KMS-11 (cell line): ENCODE measurements around the gene PTPDC1.

Experiments
- H2AFZ ChIP-seq: fragments of 200-600 bp; sonication (generic); 2 replicates; pipeline ENCODE4 v1.6.1; 2016; ENCODE audit warnings: antibody characterized with exemption, mixed run types, low read depth
- H3K27ac ChIP-seq: fragments of 200-600 bp; sonication (generic); 2 replicates; pipeline ENCODE4 v1.6.1; 2016; ENCODE audit warnings: mild to moderate bottlenecking, mixed run types
- H3K27me3 ChIP-seq: fragments of 200-600 bp; sonication (generic); 2 replicates; pipeline ENCODE4 v1.6.1; 2017; ENCODE audit warnings: mild to moderate bottlenecking, low read depth, mixed run types, moderate library complexity; ENCODE audit not compliant: insufficient read depth
- H3K36me3 ChIP-seq: fragments of 200-600 bp; sonication (generic); 2 replicates; pipeline ENCODE4 v1.6.1; 2017; ENCODE audit warnings: mild to moderate bottlenecking, mixed run types; ENCODE audit not compliant: insufficient read depth
- H3K4me1 ChIP-seq: fragments of 200-600 bp; sonication (generic); 2 replicates; pipeline ENCODE4 v1.6.1; 2016; ENCODE audit warnings: mild to moderate bottlenecking, low read depth, mixed run types; ENCODE audit not compliant: poor library complexity, severe bottlenecking
- H3K4me2 ChIP-seq: fragments of 200-600 bp; sonication (generic); 2 replicates; pipeline ENCODE4 v1.7.0; 2016; ENCODE audit warnings: mild to moderate bottlenecking, mixed run types
- H3K4me3 ChIP-seq: fragments of 200-600 bp; sonication (generic); IDR thresholded peaks from 2 replicates; pipeline ENCODE4 v1.6.1; 2017; ENCODE audit warnings: low read depth, low read length, mixed read lengths; ENCODE audit not compliant: insufficient read depth
- H3K79me2 ChIP-seq: fragments of 200-600 bp; sonication (generic); 2 replicates; pipeline ENCODE4 v1.6.1; 2016; ENCODE audit warnings: low read depth, mixed run types; ENCODE audit not compliant: insufficient read depth
- H3K9ac ChIP-seq: fragments of 200-600 bp; sonication (generic); 2 replicates; pipeline ENCODE4 v1.6.1; 2016; ENCODE audit warnings: mild to moderate bottlenecking, mixed run types
- H4K20me1 ChIP-seq: fragments of 200-600 bp; sonication (generic); 2 replicates; pipeline ENCODE4 v1.6.1; 2016; ENCODE audit warnings: mild to moderate bottlenecking, mixed run types; ENCODE audit not compliant: insufficient read depth
- CTCF ChIP-seq: fragments of 200-600 bp; sonication (generic); conservative IDR thresholded peaks from 2 replicates; pipeline ENCODE4 v1.6.1; 2017; ENCODE audit warnings: low read depth, mild to moderate bottlenecking, antibody characterized with exemption, low read length, moderate library complexity, mixed read lengths

PTPDC1 gene

GRCh38 chr9:94084314-94084713 lies at the start of gene PTPDC1:
PTPDC1 (plus strand) TSS chr9:94084464; CDS start chr9:94084531, 67 bp downstream.
- H3K27me3 ChIP-seq, result no peaks in the 10 kb centered on the region
- H3K9ac ChIP-seq, result no peak within 1 kb of the TSS
- no peaks in the 10 kb centered on the region for H4K20me1 ChIP-seq
- no peaks in the 10 kb centered on the region for H3K79me2 ChIP-seq
- no peak within 1 kb of the TSS for H2AFZ ChIP-seq
- H3K4me3 ChIP-seq, result no peak within 1 kb of the TSS
- no peak within 1 kb of the TSS for H3K27ac ChIP-seq
- H3K4me2 ChIP-seq, result no peak within 1 kb of the TSS
- no peaks in the 10 kb centered on the region for H3K36me3 ChIP-seq
- no peak for TF ChIP-seq CTCF
- no peaks in the 10 kb centered on the region for H3K4me1 ChIP-seq

- Histone ChIP-seq H3K27ac (no peak overlapping the region), H3K4me1 (peaks cover 3% of the 10 kb centered on the region), H3K4me3 (no peak overlapping the region), H3K4me2 (no peak overlapping the region), H4K20me1 (no peaks in the 10 kb centered on the region), H3K9ac (no peak overlapping the region), H2AFZ (no peak overlapping the region), H3K27me3 (no peaks in the 10 kb centered on the region), H3K79me2 (no peaks in the 10 kb centered on the region), H3K36me3 (no peaks in the 10 kb centered on the region)
- TF ChIP-seq CTCF, result no peak
These were observed 49.8 kb upstream of the PTPDC1 start for GRCh38 chr9:94034511-94034910.

- no peak for TF ChIP-seq CTCF
- Histone ChIP-seq H4K20me1 (no peaks in the 10 kb centered on the region), H2AFZ (no peak overlapping the region), H3K4me3 (no peak overlapping the region), H3K27me3 (no peaks in the 10 kb centered on the region), H3K9ac (no peak overlapping the region), H3K4me1 (no peaks in the 10 kb centered on the region), H3K79me2 (no peaks in the 10 kb centered on the region), H3K27ac (no peak overlapping the region), H3K36me3 (no peaks in the 10 kb centered on the region), H3K4me2 (no peak overlapping the region)
These were observed 44.5 kb upstream of the PTPDC1 start for GRCh38 chr9:94039786-94040185.

GRCh38 chr9:94042516-94043360 lies 41.5 kb upstream of the PTPDC1 start:
- Histone ChIP-seq H2AFZ (no peak overlapping the region), H3K9ac (no peak overlapping the region), H3K79me2 (no peaks in the 10 kb centered on the region), H3K4me2 (no peak overlapping the region), H3K27ac (no peak overlapping the region), H4K20me1 (no peaks in the 10 kb centered on the region), H3K36me3 (no peaks in the 10 kb centered on the region), H3K27me3 (no peaks in the 10 kb centered on the region), H3K4me1 (no peaks in the 10 kb centered on the region), H3K4me3 (no peak overlapping the region)
- no peak for TF ChIP-seq CTCF
